Neural crest cell (in vitro differentiated cells): ENCODE results near the gene GATA2. TPM values are rescaled to one million over a fixed set of nuclear protein-coding genes. Genes with fewer than 3 reads are reported as not detected.

Experiments
- DNase-seq: peaks from one replicate; pipeline ENCODE4 v3.0.0; 2021; ENCODE audit warnings: low read depth, mixed read lengths, low spot score
- H3K27ac Mint-ChIP-seq: one replicate; pipeline ENCODE4 v1.8.0; 2021; ENCODE audit warnings: mild to moderate bottlenecking, mixed read lengths; ENCODE audit not compliant: unreplicated experiment
- H3K27me3 Mint-ChIP-seq: 2 replicates; pipeline ENCODE4 v1.8.0; 2021; ENCODE audit warnings: low read depth, mild to moderate bottlenecking, mixed read lengths
- H3K36me3 Mint-ChIP-seq: 2 replicates; pipeline ENCODE4 v1.8.0; 2021; ENCODE audit warnings: low read depth, mild to moderate bottlenecking, mixed read lengths
- H3K4me1 Mint-ChIP-seq: 2 replicates; pipeline ENCODE4 v1.8.0; 2021; ENCODE audit warnings: mixed read lengths
- H3K4me3 Mint-ChIP-seq: one replicate; pipeline ENCODE4 v1.8.0; 2021; ENCODE audit warnings: mild to moderate bottlenecking, mixed read lengths
- H3K9me3 Mint-ChIP-seq: 2 replicates; pipeline ENCODE4 v1.8.0; 2021; ENCODE audit warnings: mixed read lengths
- CTCF ChIP-seq: fragments of 200-600 bp; sonication (generic); conservative IDR thresholded peaks from 2 replicates; pipeline ENCODE4 v1.5.0; 2021; ENCODE audit warnings: antibody characterized with exemption, mild to moderate bottlenecking
- total RNA-seq: library from RNA; stranded (reverse); gene quantifications from 2 replicates; pipeline ENCODE4 v1.2.1, GENCODE V29; 2021

The GATA2 gene
- total RNA-seq, 1 donor from 2014 or later: 0.30 TPM

GRCh38 chr3:128484404-128485281 is 8.4 kb downstream of the GATA2 start:
- peaks cover 26% of the 10 kb centered on the region for H3K4me1 Mint-ChIP-seq
- no peaks in the 10 kb centered on the region for H3K9me3 Mint-ChIP-seq
- TF ChIP-seq CTCF: no peak
- H3K27ac Mint-ChIP-seq: no peak overlapping the region
- H3K27me3 Mint-ChIP-seq: peaks cover 97% of the 10 kb centered on the region
- no peaks in the 10 kb centered on the region for H3K36me3 Mint-ChIP-seq
- no peak for DNase-seq
- no peak overlapping the region for H3K4me3 Mint-ChIP-seq

- Mint-ChIP-seq H3K27ac (no peak overlapping the region), H3K4me1 (peaks cover 24% of the 10 kb centered on the region), H3K4me3 (no peak overlapping the region), H3K9me3 (no peaks in the 10 kb centered on the region), H3K27me3 (peaks cover 100% of the 10 kb centered on the region), H3K36me3 (no peaks in the 10 kb centered on the region)
- no peak for TF ChIP-seq CTCF
- DNase-seq: no peak
These were observed 9.2 kb downstream of the GATA2 start for GRCh38 chr3:128483657-128484403.

GRCh38 chr3:128482666-128483656 is 10.0 kb downstream of the GATA2 start:
- H3K4me3 Mint-ChIP-seq: peak overlapping the region; percentile 40
- H3K4me1 Mint-ChIP-seq: peaks cover 24% of the 10 kb centered on the region
- H3K9me3 Mint-ChIP-seq: no peaks in the 10 kb centered on the region
- no peaks in the 10 kb centered on the region for H3K36me3 Mint-ChIP-seq
- no peak overlapping the region for H3K27ac Mint-ChIP-seq
- H3K27me3 Mint-ChIP-seq: peaks cover 100% of the 10 kb centered on the region
- TF ChIP-seq CTCF: no peak
- DNase-seq: no peak

GRCh38 chr3:128482175-128482574 is 10.8 kb downstream of the GATA2 start:
- Mint-ChIP-seq H3K36me3 (no peaks in the 10 kb centered on the region), H3K27me3 (peaks cover 100% of the 10 kb centered on the region), H3K27ac (no peak overlapping the region), H3K9me3 (no peaks in the 10 kb centered on the region), H3K4me3 (peak overlapping the region; percentile 47), H3K4me1 (peaks cover 21% of the 10 kb centered on the region)
- DNase-seq: no peak
- no peak for TF ChIP-seq CTCF

GRCh38 chr3:128481438-128481942 is 11.5 kb downstream of the GATA2 start:
- H3K27ac Mint-ChIP-seq: no peak overlapping the region
- TF ChIP-seq CTCF: no peak
- peaks cover 20% of the 10 kb centered on the region for H3K4me1 Mint-ChIP-seq
- DNase-seq: no peak
- H3K9me3 Mint-ChIP-seq: no peaks in the 10 kb centered on the region
- peaks cover 98% of the 10 kb centered on the region for H3K27me3 Mint-ChIP-seq
- H3K36me3 Mint-ChIP-seq: no peaks in the 10 kb centered on the region
- peak overlapping the region; percentile 47 for H3K4me3 Mint-ChIP-seq
